Retinal pigment epithelial cell (primary cell): ENCODE measurements around the gene OR6C75.
"Not testable (repeated sequence)": the region's sequence is repeated elsewhere in the genome, so short reads cannot be mapped to it uniquely, and the experiment has no call there.

Experiments
- DNase-seq: peaks from one replicate; pipeline ENCODE4 v3.0.0-alpha.2; 2010; ENCODE audit warnings: low read depth
- H3K4me3 ChIP-seq: 2 replicates; pipeline ENCODE4 v1.5.1; 2011; ENCODE audit warnings: mild to moderate bottlenecking, low read length, control low read depth, moderate library complexity
- CTCF ChIP-seq: conservative IDR thresholded peaks from 2 replicates; pipeline ENCODE4 v1.5.1; 2011; ENCODE audit warnings: low read depth, low read length, control low read depth, inconsistent platforms

Gene OR6C75

GRCh38 chr12:55372521-55372920 lies 9.7 kb downstream of the OR6C75 start:
- TF ChIP-seq CTCF = no peak
- DNase-seq = no peak
- H3K4me3 ChIP-seq = no peak overlapping the region

GRCh38 chr12:55385891-55386290 lies 23.1 kb downstream of the OR6C75 start:
- no peak for DNase-seq
- H3K4me3 ChIP-seq = no peak overlapping the region
- no peak for TF ChIP-seq CTCF

- no peak overlapping the region for H3K4me3 ChIP-seq
- TF ChIP-seq CTCF = no peak
- DNase-seq = no peak
Observed at GRCh38 chr12:55392032-55392795, 29.4 kb downstream of the OR6C75 start.

GRCh38 chr12:55396326-55396725 lies 33.6 kb downstream of the OR6C75 start:
- TF ChIP-seq CTCF = no peak
- DNase-seq = no peak
- no peak overlapping the region for H3K4me3 ChIP-seq

- no peak for DNase-seq
- H3K4me3 ChIP-seq = no peak within 1 kb of the TSS
- no peak for TF ChIP-seq CTCF
Observed at GRCh38 chr12:55400229-55400628, 37.5 kb downstream of the OR6C75 start, which contains the start of gene OR6C65. Gene OR6C65 (plus strand): TSS chr12:55400529. CDS start chr12:55400529, 0 bp downstream.

GRCh38 chr12:55407866-55408265 lies 45.1 kb downstream of the OR6C75 start:
- no peak for DNase-seq
- TF ChIP-seq CTCF = no peak

GRCh38 chr12:55409133-55409532 lies 46.4 kb downstream of the OR6C75 start:
- DNase-seq, H3K4me3 ChIP-seq: not testable (repeated sequence)

More at GRCh38 chr12:55407866-55408265, 45.1 kb downstream of the OR6C75 start:
- no peak overlapping the region for H3K4me3 ChIP-seq

- H3K4me3 ChIP-seq, DNase-seq: not testable (repeated sequence)
Observed at GRCh38 chr12:55412138-55412537, 49.4 kb downstream of the OR6C75 start.

- H3K4me3 ChIP-seq, DNase-seq: not testable (repeated sequence)
Observed at GRCh38 chr12:55413498-55414388, 51.0 kb downstream of the OR6C75 start.

GRCh38 chr12:55414396-55414823 lies 51.6 kb downstream of the OR6C75 start:
- peak overlapping the region; percentile 12 for H3K4me3 ChIP-seq
- not testable (repeated sequence) for DNase-seq

GRCh38 chr12:55414889-55415288 lies 52.1 kb downstream of the OR6C75 start:
- peak overlapping the region; percentile 26 for H3K4me3 ChIP-seq
- not testable (repeated sequence) for DNase-seq
